SIG-M5 treated with dmso at 0.1 percent for 504 hours (cell line): ENCODE measurements around the gene DHX30.

Experiments
- DNase-seq: peaks from one replicate; lab custom pipeline; 2025; ENCODE audit not compliant: unreplicated experiment; lab: John Stamatoyannopoulos, UW

The DHX30 gene

GRCh38 chr3:47851888-47852603 is 49.1 kb downstream of the DHX30 start:
- DNase-seq = no peak

GRCh38 chr3:47852604-47853602 is 50.0 kb downstream of the DHX30 start:
- no peak for DNase-seq

GRCh38 chr3:47854267-47854666 is 51.3 kb downstream of the DHX30 start:
- DNase-seq = no peak

GRCh38 chr3:47854720-47855455 is 52.0 kb downstream of the DHX30 start:
- no peak for DNase-seq

GRCh38 chr3:47855461-47856383 is 52.8 kb downstream of the DHX30 start:
- DNase-seq = no peak

GRCh38 chr3:47856669-47857068 is 53.7 kb downstream of the DHX30 start:
- no peak for DNase-seq

- no peak for DNase-seq
These were observed 54.2 kb downstream of the DHX30 start for GRCh38 chr3:47857151-47857550.

- no peak for DNase-seq
These were observed 57.1 kb downstream of the DHX30 start for GRCh38 chr3:47859956-47860605.

- DNase-seq = no peak
These were observed 60.6 kb downstream of the DHX30 start for GRCh38 chr3:47863391-47864128.

GRCh38 chr3:47865192-47865591 is 62.3 kb downstream of the DHX30 start:
- no peak for DNase-seq

- no peak for DNase-seq
These were observed 64.6 kb downstream of the DHX30 start for GRCh38 chr3:47867451-47868044.

GRCh38 chr3:47868306-47868705 is 65.4 kb downstream of the DHX30 start:
- DNase-seq = no peak

GRCh38 chr3:47870156-47870555 is 67.2 kb downstream of the DHX30 start:
- no peak for DNase-seq

GRCh38 chr3:47870702-47871260 is 67.8 kb downstream of the DHX30 start:
- DNase-seq = no peak

GRCh38 chr3:47871389-47871788 is 68.5 kb downstream of the DHX30 start:
- no peak for DNase-seq

GRCh38 chr3:47872916-47873315 is 70.0 kb downstream of the DHX30 start:
- DNase-seq = no peak

- no peak for DNase-seq
These were observed 71.5 kb downstream of the DHX30 start for GRCh38 chr3:47874438-47874837.

GRCh38 chr3:47874913-47875312 is 72.0 kb downstream of the DHX30 start:
- no peak for DNase-seq
